Esophagus squamous epithelium (tissue), 5 donors: ENCODE measurements around the gene RNF26. TPM values are rescaled to one million over a fixed set of nuclear protein-coding genes. Genes with fewer than 3 reads are reported as not detected.
A peak's percentile ranks its signal among the peaks of the same experiment; 100 is the strongest.

Source experiments
- DNase-seq: peaks from one replicate; lab custom pipeline; 2025; lab: John Stamatoyannopoulos, UW
- H3K27ac ChIP-seq, 4 donors: fragments of 200-600 bp; sonication (generic); one replicate each; pipeline ENCODE4 v1.5.1; 2016 to 2019; ENCODE audit warnings: mild to moderate bottlenecking in 1 of 4
- H3K27me3 ChIP-seq, 4 donors: fragments of 200-600 bp; sonication (generic); 1 replicate in 3 of 4; 2 replicates in 1 of 4; pipeline versions ENCODE4 v1.5.1 to v1.6.0; 2017 to 2021; ENCODE audit warnings: antibody characterized with exemption in 1 of 4
- H3K36me3 ChIP-seq, 3 donors: fragments of 200-600 bp; sonication (generic); one replicate each; pipeline ENCODE4 v1.5.1; 2016 to 2019
- H3K4me1 ChIP-seq, 3 donors: fragments of 200-600 bp; sonication (generic); one replicate each; pipeline ENCODE4 v1.5.1; 2017 to 2019
- H3K4me3 ChIP-seq, 4 donors: fragments of 200-600 bp; sonication (generic); 1 replicate in 3 of 4; 2 replicates in 1 of 4; pipeline ENCODE4 v1.5.1; 2016 to 2019; ENCODE audit warnings: mild to moderate bottlenecking in 2 of 4, moderate library complexity in 1 of 4
- H3K9me3 ChIP-seq, 3 donors: fragments of 200-600 bp; sonication (generic); one replicate each; pipeline ENCODE4 v1.5.1; 2016 to 2019
- POLR2A ChIP-seq, 4 donors: fragments of 450-650 bp; IDR thresholded peaks; one replicate each; pipeline ENCODE4 v1.6.1; 2017; ENCODE audit warnings: antibody characterized with exemption in 4 of 4, mild to moderate bottlenecking in 4 of 4, moderate library complexity in 3 of 4
- WGBS, 2 donors: methylation state at CpG; one replicate each; pipeline ENCODE4 v1.1.5; 2018; 5-methylcytosine and 5-hydroxymethylcytosine counted together
- intact Hi-C: fragments of 100-400 bp; cut with DNase I; formaldehyde crosslinking; loops from one replicate; pipeline ENCODE4 v1.15.0; 2022
- total RNA-seq, 4 donors: library from RNA; depleted of rRNA; stranded (reverse); fragments of >200 nt; gene quantifications; one replicate each; pipeline ENCODE4 v1.1.0, GENCODE V29; 2016
- TF ChIP-seq, protein P1 (sequence below), 6 experiments: fragments of 450-650 bp in 4 of 6; fragments of 200-600 bp in 2 of 6; sonication (generic) in 2 of 6; IDR thresholded peaks; one replicate each; pipeline ENCODE4 v1.5.1; 2016 to 2019; ENCODE audit warnings: antibody characterized with exemption in 6 of 6, mild to moderate bottlenecking in 4 of 6, moderate library complexity in 4 of 6
- donor health status: DM: yes; HTN: yes; CAD: no.

The RNF26 gene
- total RNA-seq, 4 donors from 2014 or later: 10.5 to 17.9 (median 12.2) TPM

GRCh38 chr11:119300198-119300964 lies 33.9 kb upstream of the RNF26 start:
- no peak for DNase-seq
- WGBS, 2 donors: 65 to 76% methylated on average over 3 of the region's 3 CpGs
- TF ChIP-seq, protein P1, sequence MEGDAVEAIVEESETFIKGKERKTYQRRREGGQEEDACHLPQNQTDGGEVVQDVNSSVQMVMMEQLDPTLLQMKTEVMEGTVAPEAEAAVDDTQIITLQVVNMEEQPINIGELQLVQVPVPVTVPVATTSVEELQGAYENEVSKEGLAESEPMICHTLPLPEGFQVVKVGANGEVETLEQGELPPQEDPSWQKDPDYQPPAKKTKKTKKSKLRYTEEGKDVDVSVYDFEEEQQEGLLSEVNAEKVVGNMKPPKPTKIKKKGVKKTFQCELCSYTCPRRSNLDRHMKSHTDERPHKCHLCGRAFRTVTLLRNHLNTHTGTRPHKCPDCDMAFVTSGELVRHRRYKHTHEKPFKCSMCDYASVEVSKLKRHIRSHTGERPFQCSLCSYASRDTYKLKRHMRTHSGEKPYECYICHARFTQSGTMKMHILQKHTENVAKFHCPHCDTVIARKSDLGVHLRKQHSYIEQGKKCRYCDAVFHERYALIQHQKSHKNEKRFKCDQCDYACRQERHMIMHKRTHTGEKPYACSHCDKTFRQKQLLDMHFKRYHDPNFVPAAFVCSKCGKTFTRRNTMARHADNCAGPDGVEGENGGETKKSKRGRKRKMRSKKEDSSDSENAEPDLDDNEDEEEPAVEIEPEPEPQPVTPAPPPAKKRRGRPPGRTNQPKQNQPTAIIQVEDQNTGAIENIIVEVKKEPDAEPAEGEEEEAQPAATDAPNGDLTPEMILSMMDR (IDR thresholded peaks at IDR 0.05): no peak
- TF ChIP-seq POLR2A (IDR thresholded peaks at IDR 0.05): no peak
- Histone ChIP-seq H3K27ac (peak overlapping the region in 3 of 4 donors; percentile 5 to 51 (median 43)), H3K27me3 (no peaks in the 10 kb centered on the region), H3K4me1 (peaks cover 0 to 22% (median 7%) of the 10 kb centered on the region in 3 donors), H3K36me3 (peaks cover 6 to 91% (median 17%) of the 10 kb centered on the region in 3 donors), H3K4me3 (no peak overlapping the region), H3K9me3 (no peaks in the 10 kb centered on the region)
- intact Hi-C loops: no loop called here

DNA sequence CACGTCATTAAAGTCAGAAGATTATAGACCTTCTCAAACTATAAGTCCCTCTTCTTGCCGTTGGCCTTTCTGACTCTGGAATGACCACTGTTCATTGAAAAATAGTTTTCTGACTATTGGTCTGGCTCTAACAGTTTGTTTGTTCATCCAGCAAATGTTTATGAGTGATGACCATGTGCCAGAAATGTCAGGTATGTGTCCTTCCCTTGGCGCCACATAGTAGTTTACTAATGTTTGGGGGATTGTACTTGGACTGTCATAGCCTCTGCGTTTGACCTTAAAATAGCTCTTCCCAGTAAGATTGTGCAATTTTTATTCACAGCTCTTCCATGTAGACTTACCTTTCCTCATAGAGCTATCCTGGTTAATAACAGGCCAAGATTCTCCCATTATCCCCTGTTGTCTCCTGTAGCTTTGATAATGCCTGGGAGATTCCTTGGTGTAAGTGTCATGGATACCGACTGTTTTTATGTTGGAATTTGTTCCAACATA lies 31.1 kb upstream of the RNF26 start:
- H3K4me3 ChIP-seq: no peak overlapping the region
- H3K36me3 ChIP-seq: peaks cover 5 to 92% (median 17%) of the 10 kb centered on the region in 3 donors
- no peaks in the 10 kb centered on the region for H3K9me3 ChIP-seq
- WGBS, 2 donors: 81 to 84% methylated on average over 5 of the region's 5 CpGs
- intact Hi-C loops: no loop called here
- H3K4me1 ChIP-seq: peaks cover 0 to 40% (median 14%) of the 10 kb centered on the region in 3 donors
- no peak for DNase-seq
- no peak for TF ChIP-seq POLR2A (IDR thresholded peaks at IDR 0.05)
- TF ChIP-seq, protein P1 (IDR thresholded peaks at IDR 0.05): no peak
- H3K27me3 ChIP-seq: no peaks in the 10 kb centered on the region
- no peak overlapping the region for H3K27ac ChIP-seq

- Histone ChIP-seq H3K4me1 (peaks cover 5 to 45% (median 19%) of the 10 kb centered on the region in 3 donors), H3K9me3 (no peaks in the 10 kb centered on the region), H3K27ac (peak overlapping the region; percentile 46 to 78 (median 73)), H3K27me3 (no peaks in the 10 kb centered on the region), H3K4me3 (no peak overlapping the region), H3K36me3 (peaks cover 0 to 84% (median 6%) of the 10 kb centered on the region in 3 donors)
- 75 to 78% methylated on average over 5 to 7 of the region's 7 CpGs for WGBS, 2 donors
- no peak for DNase-seq
- TF ChIP-seq POLR2A (IDR thresholded peaks at IDR 0.05): no peak
- TF ChIP-seq, protein P1 (IDR thresholded peaks at IDR 0.05): no peak
- intact Hi-C loops: no loop called here
These were observed 28.6 kb upstream of the RNF26 start for GRCh38 chr11:119305556-119306372.

- intact Hi-C loops: no loop called here
- H3K27me3 ChIP-seq: no peaks in the 10 kb centered on the region
- H3K27ac ChIP-seq: peak overlapping the region; percentile 46 to 78 (median 73)
- H3K36me3 ChIP-seq: peaks cover 0 to 81% (median 6%) of the 10 kb centered on the region in 3 donors
- no peak for DNase-seq
- no peak for TF ChIP-seq POLR2A (IDR thresholded peaks at IDR 0.05)
- TF ChIP-seq, protein P1 (IDR thresholded peaks at IDR 0.05): no peak
- H3K4me3 ChIP-seq: no peak overlapping the region
- H3K9me3 ChIP-seq: no peaks in the 10 kb centered on the region
- 43 to 83% methylated on average over 3 to 4 of the region's 5 CpGs for WGBS, 2 donors
- peaks cover 6 to 45% (median 20%) of the 10 kb centered on the region in 3 donors for H3K4me1 ChIP-seq
These were observed 27.9 kb upstream of the RNF26 start for GRCh38 chr11:119306373-119306890.
